ENCODE measurements around the gene LRRC37B. TPM values are rescaled to one million over a fixed set of nuclear protein-coding genes. Genes with fewer than 3 reads are reported as not detected.
"Not testable (repeated sequence)": the region's sequence is repeated elsewhere in the genome, so short reads cannot be mapped to it uniquely, and the experiment has no call there.

LRRC37B gene
- total RNA-seq, result 10 to 100 TPM; 13.7 to 77.5 (median 23.4) TPM

GRCh38 chr17:32006957-32007462 is at the start of gene LRRC37B:
Gene LRRC37B (plus strand): TSS chr17:32007383. CDS start chr17:32021393, 14,010 bp downstream.
- DNase-seq, result peak; percentile 93 to 99
- H3K36me3 ChIP-seq, result no peaks in the 10 kb centered on the region
- H3K27me3 ChIP-seq, result no peaks in the 10 kb centered on the region
- peak in 1 of 4 donors; percentile 60 for TF ChIP-seq POLR2A (IDR thresholded peaks at IDR 0.05)
- peak; percentile 97 to 99 (median 97) for TF ChIP-seq CTCF (IDR thresholded peaks at IDR 0.05)
- TF ChIP-seq POLR2AphosphoS5 (IDR thresholded peaks at IDR 0.05), result peak; percentile 36 to 84
- TF ChIP-seq EP300 (IDR thresholded peaks at IDR 0.05), result no peak
- no peaks in the 10 kb centered on the region for H3K9me3 ChIP-seq
- peak within 1 kb of the TSS; percentile 72 to 96 (median 94) for H3K4me3 ChIP-seq
- ATAC-seq (ENCODE audit: low FRiP score in 2 of 2), result peak; percentile 98 to 99
- WGBS, 2 donors, result 1 to 3% methylated on average over 18 to 34 of the region's 51 CpGs
- peaks cover 16 to 28% (median 18%) of the 10 kb centered on the region in 4 donors for H3K4me1 ChIP-seq
- H3K27ac ChIP-seq, result peak within 1 kb of the TSS; percentile 83 to 98 (median 87)

- 88 to 96% methylated on average over 8 of the region's 8 CpGs for WGBS, 2 donors
- H3K4me1 ChIP-seq, result not testable (repeated sequence)
Measured at GRCh38 chr17:31964131-31964530, 43.1 kb upstream of the LRRC37B start.

GRCh38 chr17:31967648-31968047 is 39.5 kb upstream of the LRRC37B start:
- ATAC-seq (ENCODE audit: low FRiP score in 2 of 2), result no peak
- 80 to 87% methylated on average over 3 of the region's 3 CpGs for WGBS, 2 donors
- H3K36me3 ChIP-seq, result peaks cover 5 to 57% (median 19%) of the 10 kb centered on the region in 4 donors

More at GRCh38 chr17:31964131-31964530, 43.1 kb upstream of the LRRC37B start:
- not testable (repeated sequence) for DNase-seq; H3K27me3 ChIP-seq; H3K9me3 ChIP-seq; H3K4me3 ChIP-seq; H3K27ac ChIP-seq; ATAC-seq (ENCODE audit: low FRiP score in 2 of 2)
- peaks cover 5 to 62% (median 21%) of the 10 kb centered on the region in 4 donors for H3K36me3 ChIP-seq

GRCh38 chr17:31970416-31970815 is 36.8 kb upstream of the LRRC37B start:
- not testable (repeated sequence) for H3K9me3 ChIP-seq; H3K4me3 ChIP-seq; DNase-seq; H3K4me1 ChIP-seq; ATAC-seq (ENCODE audit: low FRiP score in 2 of 2); H3K27me3 ChIP-seq; H3K27ac ChIP-seq
- H3K36me3 ChIP-seq, result peaks cover 5 to 65% (median 15%) of the 10 kb centered on the region in 4 donors
- 88 to 91% methylated on average over 5 of the region's 5 CpGs for WGBS, 2 donors

More at GRCh38 chr17:31967648-31968047, 39.5 kb upstream of the LRRC37B start:
- no peak for TF ChIP-seq POLR2A (IDR thresholded peaks at IDR 0.05)
- TF ChIP-seq CTCF (IDR thresholded peaks at IDR 0.05), result no peak
- TF ChIP-seq EP300 (IDR thresholded peaks at IDR 0.05), result no peak
- TF ChIP-seq POLR2AphosphoS5 (IDR thresholded peaks at IDR 0.05), result no peak
- H3K27ac ChIP-seq, result no peak overlapping the region
- DNase-seq, result no peak
- H3K4me3 ChIP-seq, result no peak overlapping the region
- H3K9me3 ChIP-seq, result no peaks in the 10 kb centered on the region
- H3K27me3 ChIP-seq, result no peaks in the 10 kb centered on the region
- H3K4me1 ChIP-seq, result no peaks in the 10 kb centered on the region

GRCh38 chr17:31974269-31975071 is 32.7 kb upstream of the LRRC37B start:
- H3K36me3 ChIP-seq, result peaks cover 3 to 66% (median 12%) of the 10 kb centered on the region in 4 donors
- H3K4me1 ChIP-seq; H3K4me3 ChIP-seq; DNase-seq; H3K9me3 ChIP-seq; H3K27ac ChIP-seq; ATAC-seq (ENCODE audit: low FRiP score in 2 of 2); H3K27me3 ChIP-seq: not testable (repeated sequence)
- 95% methylated on average over 14 of the region's 14 CpGs for whole genome bisulfite sequencing, 2 donors

GRCh38 chr17:31975391-31975790 is 31.8 kb upstream of the LRRC37B start:
- not testable (repeated sequence) for H3K27me3 ChIP-seq; H3K27ac ChIP-seq; ATAC-seq (ENCODE audit: low FRiP score in 2 of 2); DNase-seq; H3K4me1 ChIP-seq; H3K4me3 ChIP-seq; H3K9me3 ChIP-seq
- peaks cover 3 to 61% (median 12%) of the 10 kb centered on the region in 4 donors for H3K36me3 ChIP-seq
- WGBS, 2 donors, result 86 to 93% methylated on average over 5 of the region's 5 CpGs

- peaks cover 47 to 99% (median 78%) of the 10 kb centered on the region in 4 donors for H3K36me3 ChIP-seq
- not testable (repeated sequence) for H3K27me3 ChIP-seq; H3K4me3 ChIP-seq; H3K4me1 ChIP-seq; H3K27ac ChIP-seq; DNase-seq; H3K9me3 ChIP-seq; ATAC-seq (ENCODE audit: low FRiP score in 2 of 2)
- WGBS, 2 donors, result 94 to 99% methylated on average over 8 of the region's 8 CpGs
Measured at GRCh38 chr17:31991821-31992220, 15.4 kb upstream of the LRRC37B start.

Measured in upper lobe of left lung (tissue), 6 donors.